Activated B cell treated with CpG ODN at 0.5 μM for 24 hours (primary cell): ENCODE measurements around the gene ZC3H12C. TPM values are rescaled to one million over a fixed set of nuclear protein-coding genes. Genes with fewer than 3 reads are reported as not detected.

Experiments used
- ATAC-seq: fragments of 200-7000 bp; cut with Tn5 transposase; one replicate; pipeline ENCODE4 v1.10.0; 2021; ENCODE audit warnings: low read depth, mild to moderate bottlenecking, moderate library complexity
- CTCF ChIA-PET: fragments of 350-600 bp; sonication (Branson Sonifier 250); formaldehyde crosslinking; loops from one replicate; lab custom pipeline; 2021; ENCODE audit warnings: antibody characterized with exemption; lab: Charles Lee
- POLR2A ChIA-PET: fragments of 350-600 bp; sonication (Branson Sonifier 250); formaldehyde crosslinking; loops from one replicate; lab custom pipeline; 2021; ENCODE audit warnings: antibody characterized with exemption; lab: Charles Lee
- DNase-seq: peaks from one replicate; pipeline ENCODE4 v3.0.0; 2022
- H3K27ac Mint-ChIP-seq: one replicate; pipeline ENCODE4 v1.8.0; 2020; ENCODE audit warnings: mixed read lengths
- H3K27me3 Mint-ChIP-seq: one replicate; pipeline ENCODE4 v1.8.0; 2021; ENCODE audit warnings: mixed read lengths
- H3K36me3 Mint-ChIP-seq: one replicate; pipeline ENCODE4 v1.8.0; 2021; ENCODE audit warnings: low read depth, mixed read lengths
- H3K4me1 Mint-ChIP-seq: one replicate; pipeline ENCODE4 v1.8.0; 2021; ENCODE audit warnings: mixed read lengths
- H3K4me3 Mint-ChIP-seq: one replicate; pipeline ENCODE4 v1.8.0; 2020; ENCODE audit warnings: mild to moderate bottlenecking, mixed read lengths
- H3K9me3 Mint-ChIP-seq: one replicate; pipeline ENCODE4 v1.8.0; 2020; ENCODE audit warnings: mixed read lengths
- CTCF ChIP-seq: fragments of 200-600 bp; IDR thresholded peaks from one replicate; pipeline ENCODE4 v1.8.0; 2022; ENCODE audit warnings: antibody characterized with exemption, mild to moderate bottlenecking
- intact Hi-C: fragments of 100-400 bp; cut with micrococcal nuclease; formaldehyde crosslinking; loops from one replicate; pipeline ENCODE4 v1.15.1; 2024
- total RNA-seq: library from RNA; stranded (reverse); gene quantifications from 2 replicates; pipeline ENCODE4 v1.2.3, GENCODE V29; 2022

ZC3H12C gene
- total RNA-seq, 1 donor from 2014 or later, result 0.95 TPM

DNA sequence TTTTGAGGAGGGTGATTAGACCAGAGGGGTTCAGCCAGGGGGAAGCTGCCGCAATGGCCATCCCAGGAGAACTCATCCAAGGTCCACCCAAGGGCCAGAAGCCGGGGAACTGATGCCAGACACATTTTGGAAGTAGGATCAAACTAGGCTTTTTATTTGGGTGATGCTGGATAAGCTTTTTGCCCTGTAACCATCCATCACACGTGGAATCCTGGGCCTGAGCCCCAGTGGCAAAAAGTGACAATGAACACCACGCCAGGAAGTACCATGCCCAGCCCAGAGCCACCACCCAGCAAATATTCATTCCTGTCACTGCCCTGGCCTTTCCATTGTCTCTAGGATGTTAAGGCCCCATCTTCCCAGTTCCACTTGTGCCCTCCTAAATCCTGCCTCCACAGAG is 85.9 kb downstream of the ZC3H12C start:
- CTCF ChIA-PET, result no interaction called here
- H3K4me3 Mint-ChIP-seq, result no peak overlapping the region
- intact Hi-C loops, result no loop called here

GRCh38 chr11:110182886-110183285 is 89.7 kb downstream of the ZC3H12C start:
- POLR2A ChIA-PET, result no interaction called here
- ATAC-seq, result no peak
- no peaks in the 10 kb centered on the region for H3K9me3 Mint-ChIP-seq
- intact Hi-C loops, result no loop called here
- H3K4me1 Mint-ChIP-seq, result no peaks in the 10 kb centered on the region
- H3K27ac Mint-ChIP-seq, result no peak overlapping the region
- no peak overlapping the region for H3K4me3 Mint-ChIP-seq
- peaks cover 24% of the 10 kb centered on the region for H3K27me3 Mint-ChIP-seq
- no peak for DNase-seq
- TF ChIP-seq CTCF, result no peak
- CTCF ChIA-PET, result no interaction called here
- no peaks in the 10 kb centered on the region for H3K36me3 Mint-ChIP-seq

More for the DNA sequence above, 85.9 kb downstream of the ZC3H12C start:
- H3K4me1 Mint-ChIP-seq, result peaks cover 2% of the 10 kb centered on the region
- no peaks in the 10 kb centered on the region for H3K9me3 Mint-ChIP-seq
- no peak for TF ChIP-seq CTCF
- POLR2A ChIA-PET, result no interaction called here
- peaks cover 8% of the 10 kb centered on the region for H3K27me3 Mint-ChIP-seq
- H3K27ac Mint-ChIP-seq, result no peak overlapping the region
- DNase-seq (no peak), ATAC-seq (no peak)
- H3K36me3 Mint-ChIP-seq, result no peaks in the 10 kb centered on the region

DNA sequence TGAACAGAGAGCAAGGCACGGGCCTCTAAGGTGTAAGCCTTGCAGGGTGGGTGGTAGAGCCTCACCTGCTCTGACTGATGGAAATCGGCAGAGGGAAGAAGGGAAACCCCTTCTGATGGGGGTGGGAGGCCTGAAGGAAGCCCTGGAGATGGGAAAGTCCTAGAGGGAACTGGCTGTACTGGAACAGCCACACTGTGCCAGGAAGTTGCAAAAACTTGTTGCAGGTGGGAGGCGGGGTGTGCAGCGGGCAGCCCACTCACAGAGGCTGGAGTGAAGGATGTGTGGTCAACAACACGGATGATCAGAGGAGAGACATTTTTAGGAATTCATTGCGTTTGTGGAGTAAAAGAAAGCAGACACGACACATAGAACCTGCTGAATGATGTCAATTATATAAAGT is 91.3 kb downstream of the ZC3H12C start:
- no peak for TF ChIP-seq CTCF
- POLR2A ChIA-PET, result no interaction called here
- peaks cover 33% of the 10 kb centered on the region for H3K27me3 Mint-ChIP-seq
- ATAC-seq (no peak), DNase-seq (no peak)
- H3K36me3 Mint-ChIP-seq, result no peaks in the 10 kb centered on the region
- H3K27ac Mint-ChIP-seq, result no peak overlapping the region
- intact Hi-C loops, result no loop called here
- no peaks in the 10 kb centered on the region for H3K9me3 Mint-ChIP-seq
- no peaks in the 10 kb centered on the region for H3K4me1 Mint-ChIP-seq
- CTCF ChIA-PET, result no interaction called here
- no peak overlapping the region for H3K4me3 Mint-ChIP-seq

- H3K36me3 Mint-ChIP-seq, result no peaks in the 10 kb centered on the region
- H3K4me1 Mint-ChIP-seq, result no peaks in the 10 kb centered on the region
- intact Hi-C loops, result no loop called here
- peaks cover 34% of the 10 kb centered on the region for H3K27me3 Mint-ChIP-seq
- H3K9me3 Mint-ChIP-seq, result no peaks in the 10 kb centered on the region
- ATAC-seq (no peak), DNase-seq (no peak)
- TF ChIP-seq CTCF, result no peak
- ChIA-PET CTCF (no interaction called here), POLR2A (no interaction called here)
- H3K4me3 Mint-ChIP-seq, result no peak overlapping the region
- no peak overlapping the region for H3K27ac Mint-ChIP-seq
Observed at GRCh38 chr11:110185121-110185591, 92.0 kb downstream of the ZC3H12C start.

- CTCF ChIA-PET, result no interaction called here
Observed at GRCh38 chr11:110185599-110185998, 92.4 kb downstream of the ZC3H12C start.

More at GRCh38 chr11:110185599-110185998, 92.4 kb downstream of the ZC3H12C start:
- no peak for TF ChIP-seq CTCF
- peaks cover 1% of the 10 kb centered on the region for H3K9me3 Mint-ChIP-seq
- no peaks in the 10 kb centered on the region for H3K36me3 Mint-ChIP-seq
- POLR2A ChIA-PET, result no interaction called here
- no peak overlapping the region for H3K27ac Mint-ChIP-seq
- ATAC-seq (no peak), DNase-seq (no peak)
- H3K4me3 Mint-ChIP-seq, result no peak overlapping the region
- no peaks in the 10 kb centered on the region for H3K4me1 Mint-ChIP-seq
- peaks cover 34% of the 10 kb centered on the region for H3K27me3 Mint-ChIP-seq
- intact Hi-C loops, result no loop called here
